ENCODE data around the gene CLCN1.

The CLCN1 gene

DNA sequence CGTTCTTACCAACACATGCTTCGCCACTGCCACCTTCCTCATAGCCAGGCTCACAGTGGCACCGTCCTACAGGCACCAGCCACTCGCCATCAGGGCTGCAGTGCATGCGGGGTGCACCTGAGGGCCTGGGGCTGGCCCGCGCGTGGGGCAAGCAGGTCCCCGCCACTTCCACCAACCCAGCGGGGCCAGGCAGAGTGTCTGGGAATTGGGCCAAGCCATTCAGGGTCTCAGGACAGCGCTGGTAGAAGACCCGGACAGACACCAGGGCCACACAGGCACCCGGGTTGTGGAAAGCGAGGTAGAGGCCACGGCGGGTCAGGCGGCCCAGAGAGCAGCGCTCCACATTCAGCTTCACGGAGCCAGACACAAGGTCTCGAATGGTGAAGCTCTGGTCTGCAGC is 83.7 kb downstream of the CLCN1 start:
- no peak for DNase-seq

DNA sequence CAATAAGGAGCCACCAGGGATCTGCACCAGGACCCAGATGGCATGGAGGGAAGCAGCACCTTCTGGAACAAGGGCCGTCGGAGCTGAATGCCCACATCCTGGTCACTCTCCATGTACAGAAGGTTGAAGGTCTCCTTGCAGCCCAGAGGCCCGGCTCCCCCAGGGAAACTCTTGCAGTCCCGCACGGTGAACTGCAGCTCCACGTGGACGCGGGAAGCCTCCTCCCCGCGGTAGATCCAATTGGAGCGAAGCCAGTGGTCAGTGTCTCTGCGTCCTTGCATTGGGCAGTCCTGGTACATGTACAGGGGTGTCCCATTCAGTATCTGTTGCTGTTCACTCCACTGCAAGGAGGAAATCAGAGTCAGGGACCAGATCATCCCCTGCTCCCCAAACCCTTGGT is 85.4 kb downstream of the CLCN1 start:
- no peak for DNase-seq

All from T-helper 2 cell (primary cell).